Measurements from ENCODE around the gene SPTB. TPM values are rescaled to one million over a fixed set of nuclear protein-coding genes. Genes with fewer than 3 reads are reported as not detected.
A peak's percentile ranks its signal among the peaks of the same experiment; 100 is the strongest.

Gene SPTB
- total RNA-seq, 1 donor from 2014 or later, result 0.04 TPM

- Mint-ChIP-seq H3K4me3 (peak overlapping the region; percentile 57), H3K36me3 (ENCODE audit: low read depth) (no peaks in the 10 kb centered on the region), H3K4me1 (peaks cover 46% of the 10 kb centered on the region), H3K27ac (no peak overlapping the region), H3K27me3 (peaks cover 54% of the 10 kb centered on the region), H3K9me3 (no peaks in the 10 kb centered on the region)
- intact Hi-C loops (cut with micrococcal nuclease), result no loop called here
- POLR2A ChIA-PET, result no interaction called here
- no peak for ATAC-seq (ENCODE audit: low read depth)
- CTCF ChIA-PET, result no interaction called here
- no peak for TF ChIP-seq CTCF (IDR thresholded peaks at IDR 0.05)
- DNase-seq, result no peak
These were observed 174.8 kb downstream of the SPTB start for GRCh38 chr14:64704743-64705380.

- Mint-ChIP-seq H3K4me3 (peak within 1 kb of the TSS; percentile 67), H3K27ac (no peak within 1 kb of the TSS), H3K9me3 (no peaks in the 10 kb centered on the region), H3K4me1 (peaks cover 40% of the 10 kb centered on the region), H3K27me3 (peaks cover 55% of the 10 kb centered on the region), H3K36me3 (ENCODE audit: low read depth) (no peaks in the 10 kb centered on the region)
- no peak for TF ChIP-seq CTCF (IDR thresholded peaks at IDR 0.05)
- POLR2A ChIA-PET, result no interaction called here
- ATAC-seq (ENCODE audit: low read depth) (no peak), DNase-seq (no peak)
- intact Hi-C loops (cut with micrococcal nuclease), result no loop called here
- CTCF ChIA-PET, result no interaction called here
These were observed 175.5 kb downstream of the SPTB start, which contains the start of gene PLEKHG3 for GRCh38 chr14:64704143-64704742. Gene PLEKHG3 (plus strand): TSS chr14:64704424. CDS start chr14:64727632, 23,208 bp downstream.

- no peak for ATAC-seq (ENCODE audit: low read depth)
- Mint-ChIP-seq H3K4me1 (peaks cover 40% of the 10 kb centered on the region), H3K27me3 (peaks cover 56% of the 10 kb centered on the region), H3K9me3 (no peaks in the 10 kb centered on the region), H3K4me3 (peak overlapping the region; percentile 67), H3K27ac (no peak overlapping the region), H3K36me3 (ENCODE audit: low read depth) (no peaks in the 10 kb centered on the region)
- POLR2A ChIA-PET, result no interaction called here
- CTCF ChIA-PET, result no interaction called here
- intact Hi-C loops (cut with micrococcal nuclease), result no loop called here
- TF ChIP-seq CTCF (IDR thresholded peaks at IDR 0.05), result no peak
- no peak for DNase-seq
These were observed 176.1 kb downstream of the SPTB start for GRCh38 chr14:64703395-64704142.

GRCh38 chr14:64702493-64703394 lies 177.0 kb downstream of the SPTB start:
- no peaks in the 10 kb centered on the region for H3K9me3 Mint-ChIP-seq
- no peak overlapping the region for H3K4me3 Mint-ChIP-seq
- peaks cover 59% of the 10 kb centered on the region for H3K27me3 Mint-ChIP-seq
- no peak for ATAC-seq (ENCODE audit: low read depth)
- intact Hi-C loops (cut with micrococcal nuclease), result no loop called here
- no peak overlapping the region for H3K27ac Mint-ChIP-seq
- POLR2A ChIA-PET, result no interaction called here
- H3K4me1 Mint-ChIP-seq, result peaks cover 33% of the 10 kb centered on the region
- no peak for TF ChIP-seq CTCF (IDR thresholded peaks at IDR 0.05)
- CTCF ChIA-PET, result no interaction called here
- H3K36me3 Mint-ChIP-seq (ENCODE audit: low read depth), result no peaks in the 10 kb centered on the region
- no peak for DNase-seq

Data from activated B cell treated with CpG ODN at 0.5 μM for 24 hours (primary cell).